Fibroblast of lung (primary cell): ENCODE results near the gene RBFOX1.

Experiments
- CTCF ChIP-seq, 2 donors: IDR thresholded peaks in 1 of 2; conservative IDR thresholded peaks in 1 of 2; 1 replicate in 1 of 2; 2 replicates in 1 of 2; pipeline ENCODE4 v1.5.1; 2011 to 2012; ENCODE audit warnings: low read length in 2 of 2, control low read depth in 1 of 2, inconsistent platforms in 1 of 2, low read depth in 1 of 2, mild to moderate bottlenecking in 1 of 2
- EZH2 ChIP-seq: IDR thresholded peaks from 2 replicates; pipeline ENCODE4 v1.5.1; 2012; ENCODE audit warnings: low read length, control low read depth, mild to moderate bottlenecking; ENCODE audit errors: missing control alignments

DNA sequence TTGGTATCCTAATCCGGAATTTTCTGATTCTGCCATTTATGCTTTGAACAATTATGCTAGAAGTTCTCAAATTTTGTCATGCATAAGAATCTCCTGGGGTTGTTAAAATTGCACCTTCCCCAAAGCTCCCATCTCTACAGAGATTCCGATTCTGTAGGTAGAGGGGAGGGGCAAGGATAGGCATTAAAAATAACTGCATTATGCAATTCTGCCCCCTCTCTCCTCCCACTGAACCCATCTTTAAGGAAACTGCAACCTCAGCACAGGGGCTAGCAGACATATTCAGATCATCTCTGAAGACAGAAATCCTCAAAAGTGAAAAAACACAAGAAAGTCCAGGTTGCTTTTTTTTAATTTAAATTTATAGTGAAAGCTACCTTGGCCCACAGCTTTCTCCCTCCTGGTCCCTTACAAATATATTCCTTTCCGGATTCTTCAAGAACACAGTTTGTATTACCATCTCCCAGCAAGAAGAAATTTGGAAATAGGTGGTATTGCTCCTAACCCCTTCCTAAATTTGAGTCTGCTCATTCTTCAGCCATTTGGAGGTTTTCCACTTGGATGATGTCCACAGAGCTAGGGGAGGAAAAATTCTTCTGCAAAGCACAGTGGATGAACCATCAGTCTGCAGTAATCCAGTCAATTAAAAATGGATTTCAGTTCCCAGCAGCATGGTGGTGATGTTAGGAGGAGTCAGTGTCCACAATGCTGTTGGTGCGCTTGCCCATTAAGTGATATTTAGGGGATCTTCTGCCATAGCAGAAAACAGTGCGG, 67.7 kb downstream of the RBFOX1 start:
- TF ChIP-seq CTCF (conservative IDR thresholded peaks at IDR 0.05 in 1 of 2, IDR thresholded peaks at IDR 0.05 in 1 of 2; ENCODE audit: low read depth in 1 of 2, low read length in 2 of 2): no peak
- TF ChIP-seq EZH2: no peak
